GM23338 (cell line): ENCODE results near the gene PTPRN2. TPM values are rescaled to one million over a fixed set of nuclear protein-coding genes. Genes with fewer than 3 reads are reported as not detected.

Experiments
- ATAC-seq: fragments of 200-7000 bp; cut with Tn5 transposase; 3 replicates; pipeline ENCODE4 v1.9.1; 2020
- DNase-seq: peaks from one replicate; pipeline ENCODE4 v3.0.0-alpha.2; 2015; ENCODE audit warnings: low spot score
- H2AFZ ChIP-seq: fragments of 200-600 bp; sonication (generic); 2 replicates; pipeline ENCODE4 v1.8.0; 2016; ENCODE audit warnings: antibody characterized with exemption, mild to moderate bottlenecking, moderate library complexity
- H3F3A ChIP-seq: fragments of 200-600 bp; sonication (generic); replicated peaks from 2 replicates; pipeline ENCODE4 v1.8.0; 2017; ENCODE audit warnings: antibody characterized with exemption, mixed run types, low read depth
- H3K27ac ChIP-seq: fragments of 200-600 bp; sonication (generic); 2 replicates; pipeline ENCODE4 v1.6.1; 2016; ENCODE audit warnings: low read depth
- H3K27me3 ChIP-seq: fragments of 200-600 bp; sonication (generic); 2 replicates; pipeline ENCODE4 v1.8.0; 2016; ENCODE audit warnings: mild to moderate bottlenecking, mixed run types, moderate library complexity; ENCODE audit not compliant: insufficient read depth
- H3K36me3 ChIP-seq: fragments of 200-600 bp; sonication (generic); 2 replicates; pipeline ENCODE4 v1.8.0; 2016; ENCODE audit warnings: mild to moderate bottlenecking; ENCODE audit not compliant: insufficient read depth
- H3K4me1 ChIP-seq: fragments of 200-600 bp; sonication (generic); 2 replicates; pipeline ENCODE4 v1.8.0; 2016; ENCODE audit warnings: mild to moderate bottlenecking, moderate library complexity; ENCODE audit not compliant: insufficient read depth
- H3K4me2 ChIP-seq: fragments of 200-600 bp; sonication (generic); 2 replicates; pipeline ENCODE4 v1.7.1; 2017; ENCODE audit warnings: mixed run types
- H3K4me3 ChIP-seq: fragments of 200-600 bp; sonication (generic); 2 replicates; pipeline ENCODE4 v1.6.1; 2016; ENCODE audit warnings: mixed run types
- H3K79me2 ChIP-seq: fragments of 200-600 bp; sonication (generic); replicated peaks from 2 replicates; pipeline ENCODE4 v1.8.0; 2017; ENCODE audit warnings: mild to moderate bottlenecking; ENCODE audit not compliant: insufficient read depth
- H3K9me2 ChIP-seq: fragments of 200-600 bp; sonication (generic); 2 replicates; pipeline ENCODE4 v1.8.0; 2017; ENCODE audit not compliant: insufficient read depth
- H4K20me1 ChIP-seq: fragments of 200-600 bp; sonication (generic); replicated peaks from 2 replicates; pipeline ENCODE4 v1.8.0; 2017; ENCODE audit warnings: mild to moderate bottlenecking; ENCODE audit not compliant: insufficient read depth
- H3K27ac Mint-ChIP-seq: 2 replicates; pipeline ENCODE4 v1.8.0; 2020; ENCODE audit warnings: inconsistent platforms, mild to moderate bottlenecking, moderate library complexity, mixed read lengths
- H3K27me3 Mint-ChIP-seq: 3 replicates; pipeline ENCODE4 v1.8.0; 2022; ENCODE audit warnings: low read depth, mild to moderate bottlenecking, moderate library complexity, mixed read lengths, inconsistent platforms; ENCODE audit not compliant: insufficient read depth, poor library complexity
- H3K36me3 Mint-ChIP-seq: 3 replicates; pipeline ENCODE4 v1.8.0; 2021; ENCODE audit warnings: low read depth, mild to moderate bottlenecking, inconsistent platforms, moderate library complexity, mixed read lengths
- H3K4me1 Mint-ChIP-seq: 3 replicates; pipeline ENCODE4 v1.8.0; 2020; ENCODE audit warnings: mild to moderate bottlenecking, inconsistent platforms, mixed read lengths
- H3K4me3 Mint-ChIP-seq: 3 replicates; pipeline ENCODE4 v1.8.0; 2021; ENCODE audit warnings: moderate library complexity, mild to moderate bottlenecking, inconsistent platforms, mixed read lengths
- H3K9me3 Mint-ChIP-seq: 3 replicates; pipeline ENCODE4 v1.8.0; 2020; ENCODE audit warnings: moderate library complexity, mild to moderate bottlenecking, inconsistent platforms, mixed read lengths
- CREB1 ChIP-seq: fragments of 250-450 bp; sonication (Bioruptor Pico); IDR thresholded peaks from 2 replicates; pipeline ENCODE4 v1.5.0; 2020; ENCODE audit warnings: low read depth, mild to moderate bottlenecking, moderate library complexity
- CTCF ChIP-seq, 2 experiments: fragments of 200-600 bp in 1 of 2; sonication (generic) in 1 of 2; conservative IDR thresholded peaks; 2 replicates each; pipeline versions ENCODE4 v1.5.1 to v1.6.1; 2016 to 2017; ENCODE audit warnings: antibody characterized with exemption in 2 of 2, low read depth in 2 of 2, mild to moderate bottlenecking in 2 of 2, moderate library complexity in 1 of 2
- EZH2 ChIP-seq: fragments of 200-600 bp; sonication (generic); IDR thresholded peaks from one replicate; pipeline ENCODE4 v1.8.0; 2017; ENCODE audit warnings: antibody characterized with exemption, mild to moderate bottlenecking, low read depth; ENCODE audit not compliant: unreplicated experiment
- EZH2phosphoT487 ChIP-seq: fragments of 200-600 bp; sonication (generic); IDR thresholded peaks from one replicate; pipeline ENCODE4 v1.8.1; 2018; ENCODE audit warnings: antibody characterized with exemption; ENCODE audit not compliant: unreplicated experiment
- JUNB ChIP-seq: IDR thresholded peaks from one replicate; pipeline ENCODE4 v1.6.1; 2016; ENCODE audit warnings: antibody characterized with exemption; ENCODE audit not compliant: unreplicated experiment
- NANOG ChIP-seq: IDR thresholded peaks from 2 replicates; pipeline ENCODE4 v1.6.1; 2016; ENCODE audit warnings: antibody characterized with exemption, borderline replicate concordance
- POLR2AphosphoS5 ChIP-seq: IDR thresholded peaks from 2 replicates; pipeline ENCODE4 v1.6.1; 2016; ENCODE audit warnings: antibody characterized with exemption, low read depth
- STAT1 ChIP-seq: IDR thresholded peaks from one replicate; pipeline ENCODE4 v1.6.1; 2016; ENCODE audit warnings: antibody characterized with exemption; ENCODE audit not compliant: unreplicated experiment
- ZNF114 ChIP-seq: fragments of 250-450 bp; sonication (Bioruptor Pico); IDR thresholded peaks from 2 replicates; pipeline ENCODE4 v1.5.0; 2020; ENCODE audit warnings: mild to moderate bottlenecking, moderate library complexity
- ZNF331 ChIP-seq: fragments of 250-450 bp; sonication (Bioruptor Pico); IDR thresholded peaks from 2 replicates; pipeline ENCODE4 v1.5.0; 2020; ENCODE audit warnings: low read depth, mild to moderate bottlenecking, moderate library complexity
- ZNF462 ChIP-seq: fragments of 250-450 bp; sonication (Bioruptor Pico); IDR thresholded peaks from 2 replicates; pipeline ENCODE4 v1.5.0; 2020; ENCODE audit warnings: mild to moderate bottlenecking, moderate library complexity
- polyA plus RNA-seq: library from polyadenylated mRNA; unstranded; fragments of >200 nt; fragmentation: Nextera tagmentation; extraction: Ambion mirVana; gene quantifications from 2 replicates; pipeline ENCODE4 v1.2.1, GENCODE V29; 2016
- total RNA-seq: library from RNA; depleted of rRNA; stranded (reverse); fragments of >200 nt; shearing (Covaris generic); gene quantifications from 2 replicates; pipeline ENCODE4 v1.2.3, GENCODE V29; 2014
- TF ChIP-seq, protein P1 (sequence below): IDR thresholded peaks from one replicate; pipeline ENCODE4 v1.6.1; 2018; ENCODE audit warnings: antibody characterized with exemption; ENCODE audit not compliant: unreplicated experiment
- TF ChIP-seq, protein P2 (sequence below): IDR thresholded peaks from 2 replicates; pipeline ENCODE4 v1.6.1; 2016; ENCODE audit warnings: antibody characterized with exemption

The PTPRN2 gene
- total and polyA plus RNA-seq, 2 experiments from 2014 or later = 0.87 to 4.0 TPM

DNA sequence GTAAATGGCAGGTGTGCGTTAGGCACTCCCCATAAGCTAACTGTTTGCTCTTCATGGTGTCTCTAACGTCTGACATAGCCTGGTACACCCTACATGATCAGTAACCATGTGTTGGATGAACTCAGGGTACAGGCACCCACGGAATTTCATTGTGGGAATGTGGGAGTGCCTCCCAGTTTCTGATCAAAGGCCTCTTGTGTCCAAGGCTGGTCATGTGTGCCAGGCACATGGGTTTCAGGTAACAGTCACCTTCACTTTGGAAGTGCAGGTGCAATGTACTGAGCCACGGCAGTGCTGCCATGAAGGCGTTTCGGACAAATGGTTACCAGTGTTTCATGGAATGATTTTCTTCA lies 952.5 kb downstream of the PTPRN2 start:
- H3K4me1 ChIP-seq = no peaks in the 10 kb centered on the region
- DNase-seq (no peak), ATAC-seq (no peak)
- no peaks in the 10 kb centered on the region for H4K20me1 ChIP-seq
- H3K79me2 ChIP-seq = no peaks in the 10 kb centered on the region
- no peak overlapping the region for H3K4me2 ChIP-seq
- H3K9me3 Mint-ChIP-seq = peaks cover 100% of the 10 kb centered on the region
- no peak overlapping the region for H3K27ac ChIP-seq
- no peak overlapping the region for H3K27ac Mint-ChIP-seq
- no peaks in the 10 kb centered on the region for H3F3A ChIP-seq
- peaks cover 2% of the 10 kb centered on the region for H3K27me3 Mint-ChIP-seq
- H3K4me1 Mint-ChIP-seq = no peaks in the 10 kb centered on the region
- H3K4me3 Mint-ChIP-seq = no peak overlapping the region
- H3K36me3 ChIP-seq = no peaks in the 10 kb centered on the region; the same call in 1 of the 2 replicates
- H3K4me3 ChIP-seq = no peak overlapping the region
- peaks cover 38% of the 10 kb centered on the region for H3K36me3 Mint-ChIP-seq
- H3K9me2 ChIP-seq = no peaks in the 10 kb centered on the region
- H2AFZ ChIP-seq = no peak overlapping the region
- no peaks in the 10 kb centered on the region for H3K27me3 ChIP-seq
- no peak for TF ChIP-seq JUNB
- no peak for TF ChIP-seq ZNF462 (CRISPR knock-in tag)
- TF ChIP-seq CTCF (conservative IDR thresholded peaks at IDR 0.05; ENCODE audit: low read depth in 2 of 2) = no peak
- TF ChIP-seq, protein P1, sequence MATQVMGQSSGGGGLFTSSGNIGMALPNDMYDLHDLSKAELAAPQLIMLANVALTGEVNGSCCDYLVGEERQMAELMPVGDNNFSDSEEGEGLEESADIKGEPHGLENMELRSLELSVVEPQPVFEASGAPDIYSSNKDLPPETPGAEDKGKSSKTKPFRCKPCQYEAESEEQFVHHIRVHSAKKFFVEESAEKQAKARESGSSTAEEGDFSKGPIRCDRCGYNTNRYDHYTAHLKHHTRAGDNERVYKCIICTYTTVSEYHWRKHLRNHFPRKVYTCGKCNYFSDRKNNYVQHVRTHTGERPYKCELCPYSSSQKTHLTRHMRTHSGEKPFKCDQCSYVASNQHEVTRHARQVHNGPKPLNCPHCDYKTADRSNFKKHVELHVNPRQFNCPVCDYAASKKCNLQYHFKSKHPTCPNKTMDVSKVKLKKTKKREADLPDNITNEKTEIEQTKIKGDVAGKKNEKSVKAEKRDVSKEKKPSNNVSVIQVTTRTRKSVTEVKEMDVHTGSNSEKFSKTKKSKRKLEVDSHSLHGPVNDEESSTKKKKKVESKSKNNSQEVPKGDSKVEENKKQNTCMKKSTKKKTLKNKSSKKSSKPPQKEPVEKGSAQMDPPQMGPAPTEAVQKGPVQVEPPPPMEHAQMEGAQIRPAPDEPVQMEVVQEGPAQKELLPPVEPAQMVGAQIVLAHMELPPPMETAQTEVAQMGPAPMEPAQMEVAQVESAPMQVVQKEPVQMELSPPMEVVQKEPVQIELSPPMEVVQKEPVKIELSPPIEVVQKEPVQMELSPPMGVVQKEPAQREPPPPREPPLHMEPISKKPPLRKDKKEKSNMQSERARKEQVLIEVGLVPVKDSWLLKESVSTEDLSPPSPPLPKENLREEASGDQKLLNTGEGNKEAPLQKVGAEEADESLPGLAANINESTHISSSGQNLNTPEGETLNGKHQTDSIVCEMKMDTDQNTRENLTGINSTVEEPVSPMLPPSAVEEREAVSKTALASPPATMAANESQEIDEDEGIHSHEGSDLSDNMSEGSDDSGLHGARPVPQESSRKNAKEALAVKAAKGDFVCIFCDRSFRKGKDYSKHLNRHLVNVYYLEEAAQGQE = no peak
- TF ChIP-seq STAT1 = no peak
- TF ChIP-seq, protein P2, sequence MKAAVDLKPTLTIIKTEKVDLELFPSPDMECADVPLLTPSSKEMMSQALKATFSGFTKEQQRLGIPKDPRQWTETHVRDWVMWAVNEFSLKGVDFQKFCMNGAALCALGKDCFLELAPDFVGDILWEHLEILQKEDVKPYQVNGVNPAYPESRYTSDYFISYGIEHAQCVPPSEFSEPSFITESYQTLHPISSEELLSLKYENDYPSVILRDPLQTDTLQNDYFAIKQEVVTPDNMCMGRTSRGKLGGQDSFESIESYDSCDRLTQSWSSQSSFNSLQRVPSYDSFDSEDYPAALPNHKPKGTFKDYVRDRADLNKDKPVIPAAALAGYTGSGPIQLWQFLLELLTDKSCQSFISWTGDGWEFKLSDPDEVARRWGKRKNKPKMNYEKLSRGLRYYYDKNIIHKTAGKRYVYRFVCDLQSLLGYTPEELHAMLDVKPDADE = no peak
- no peak for TF ChIP-seq EZH2phosphoT487
- TF ChIP-seq NANOG = no peak
- TF ChIP-seq CREB1 (CRISPR knock-in tag) = no peak
- no peak for TF ChIP-seq POLR2AphosphoS5
- no peak for TF ChIP-seq ZNF114 (CRISPR knock-in tag)
- TF ChIP-seq EZH2 = no peak
- no peak for TF ChIP-seq ZNF331
